GM19023 (cell line): Measurements from ENCODE around the gene ZDHHC15.
"Not testable (repeated sequence)": the region's sequence is repeated elsewhere in the genome, so short reads cannot be mapped to it uniquely, and the experiment has no call there.

Experiments
- ATAC-seq: cut with Tn5 transposase; IDR thresholded peaks from one replicate; pipeline ENCODE4 v1.9.1; 2021; ENCODE audit warnings: mild to moderate bottlenecking, moderate library complexity; ENCODE audit not compliant: unreplicated experiment

The ZDHHC15 gene

DNA sequence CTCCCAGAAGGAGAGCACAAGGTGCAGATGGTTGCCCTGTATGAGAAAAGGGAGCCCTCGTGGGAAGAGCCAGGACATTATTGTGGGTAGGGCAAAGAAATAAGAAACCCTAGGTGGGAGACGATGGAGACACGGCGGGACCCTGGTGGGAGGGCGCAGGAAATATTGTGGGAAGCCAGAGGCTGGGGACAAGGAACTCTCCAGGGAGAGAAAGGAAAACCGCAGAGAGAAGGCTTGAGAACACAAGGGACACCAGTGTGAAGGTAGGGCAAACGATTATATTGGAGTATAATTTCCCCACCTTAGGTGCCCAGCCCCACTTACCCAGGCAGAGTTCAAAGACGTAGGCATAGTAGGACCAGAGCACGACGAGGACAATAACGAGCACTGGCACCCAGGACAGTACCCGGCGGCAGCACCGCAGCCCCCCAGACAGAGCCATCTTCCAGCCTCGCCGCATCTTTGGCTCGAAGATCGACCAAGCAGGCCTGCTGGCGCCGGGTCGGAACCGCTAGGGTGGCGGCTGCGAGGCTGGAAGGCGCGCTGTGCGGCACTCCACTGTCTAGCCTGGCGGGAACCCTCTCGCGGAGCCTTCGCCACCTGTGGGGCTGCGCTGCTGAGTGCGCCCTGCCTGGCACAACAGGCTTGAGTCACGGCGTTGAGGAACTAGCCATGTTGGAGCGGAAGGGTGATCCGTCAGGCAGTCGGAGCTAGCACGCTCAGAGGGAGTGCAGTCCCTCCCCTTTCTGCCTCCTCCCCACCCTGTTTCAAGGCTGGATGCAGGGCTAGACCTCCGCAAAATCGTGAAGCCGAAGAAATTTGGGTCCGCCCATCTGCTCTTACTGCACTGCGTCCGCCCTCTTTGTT, at the start of gene ZDHHC15:
ZDHHC15 (minus strand) TSS at position 473 of the 867 bp plus-strand sequence; CDS start at position 460, 13 bp downstream.
- no peak for ATAC-seq

- ATAC-seq, result not testable (repeated sequence)
Measured at GRCh38 chrX:75560544-75560943, 37.7 kb upstream of the ZDHHC15 start.

DNA sequence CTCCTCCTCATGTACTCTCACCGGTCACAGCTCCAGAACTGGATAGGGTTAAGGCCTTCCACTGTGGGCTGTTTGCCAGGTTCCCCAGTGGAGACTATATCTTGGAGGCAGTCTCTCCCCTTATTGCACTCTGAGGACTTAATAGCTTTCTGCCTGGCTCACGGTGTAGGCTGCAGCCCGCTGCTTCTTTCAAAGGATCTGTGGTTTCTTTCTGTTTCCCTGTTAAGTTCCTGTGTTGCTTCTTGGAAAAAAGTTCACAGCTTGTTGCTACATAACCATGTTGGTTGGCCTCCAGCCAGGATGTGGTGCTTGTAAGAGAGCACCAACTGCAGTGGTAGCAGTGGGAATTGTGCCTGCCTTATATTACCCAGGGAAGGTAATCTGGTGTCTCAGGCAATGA, 24.9 kb upstream of the ZDHHC15 start:
- no peak for ATAC-seq

DNA sequence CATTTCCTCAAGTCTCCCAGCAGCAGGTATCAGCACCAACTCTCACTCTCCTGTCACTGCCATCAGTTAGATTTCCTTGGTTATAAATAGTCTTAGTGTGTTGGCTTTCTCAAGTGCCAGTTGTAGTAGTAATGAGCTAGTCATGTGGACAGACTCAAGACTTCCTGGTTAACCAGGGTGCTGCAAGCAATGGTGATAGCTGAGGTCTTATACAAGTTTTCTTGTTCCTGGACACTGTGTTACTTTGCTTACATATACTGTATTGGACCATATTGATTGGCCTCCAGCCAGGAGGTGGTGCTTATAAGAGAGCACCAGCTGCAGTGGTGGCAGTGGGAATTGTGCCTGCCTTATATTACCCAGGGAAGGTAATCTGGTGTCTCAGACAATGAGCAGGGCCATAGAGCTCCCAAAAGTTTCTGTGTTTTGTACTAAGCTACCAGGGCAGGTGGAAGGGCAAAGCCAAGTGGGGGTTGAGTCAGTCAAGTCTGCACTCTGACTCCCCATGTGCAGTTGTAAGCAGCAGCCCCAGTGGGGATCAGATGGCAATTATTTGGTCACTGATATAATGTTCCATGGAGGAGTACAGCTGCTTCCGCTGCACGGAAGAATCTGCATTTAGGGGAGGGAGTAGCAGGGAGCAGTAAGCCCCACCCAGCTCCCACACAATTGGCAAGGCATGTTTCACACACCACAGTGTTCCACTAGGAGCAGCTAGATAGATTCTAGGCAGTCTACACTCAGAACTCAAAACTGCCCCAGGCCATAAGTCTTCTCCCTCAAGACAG, 24.1 kb upstream of the ZDHHC15 start:
- no peak for ATAC-seq

- no peak for ATAC-seq
Measured at GRCh38 chrX:75544786-75545185, 21.9 kb upstream of the ZDHHC15 start.

DNA sequence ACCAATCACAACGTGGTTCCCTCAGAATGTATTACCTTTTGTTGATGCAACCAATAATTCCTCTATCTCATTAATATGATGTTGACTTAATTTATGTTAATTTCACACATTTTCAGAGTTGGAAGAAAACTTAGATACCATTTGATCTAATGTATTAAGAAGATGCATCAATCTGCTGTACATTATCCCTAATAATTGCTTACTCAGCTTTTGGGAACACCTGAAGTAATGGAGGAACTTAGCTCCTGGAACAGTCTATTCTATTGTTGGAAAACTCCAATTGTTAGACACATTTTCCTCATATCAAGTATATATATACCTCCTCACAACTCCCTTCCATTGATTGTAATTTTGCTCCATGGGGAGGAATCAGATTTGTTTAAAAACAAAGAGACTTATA, 38.9 kb downstream of the ZDHHC15 start:
- ATAC-seq, result no peak

GRCh38 chrX:75461780-75462179, 61.1 kb downstream of the ZDHHC15 start:
- not testable (repeated sequence) for ATAC-seq

- no peak for ATAC-seq
Measured at GRCh38 chrX:75421688-75422230, 101.1 kb downstream of the ZDHHC15 start.

DNA sequence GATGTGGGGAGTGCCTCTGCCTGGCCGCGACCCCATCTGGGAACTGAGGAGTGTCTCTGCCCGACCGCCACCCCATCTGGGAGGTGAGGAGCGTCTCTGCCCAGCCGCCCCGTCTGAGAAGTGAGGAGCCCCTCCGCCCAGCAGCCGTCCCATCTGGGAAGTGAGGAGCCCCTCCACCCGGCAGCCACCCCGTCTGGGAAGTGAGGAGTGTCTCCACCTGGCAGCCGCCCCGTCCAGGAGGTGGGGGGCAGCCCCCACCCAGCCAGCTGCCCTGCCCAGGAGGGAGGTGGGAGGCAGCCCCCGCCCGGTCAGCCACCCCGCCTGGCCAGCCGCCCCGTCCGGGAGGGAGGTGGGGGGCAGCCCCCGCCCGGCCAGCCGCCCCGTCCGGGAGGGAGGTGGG, 115.7 kb downstream of the ZDHHC15 start:
- not testable (repeated sequence) for ATAC-seq

GRCh38 chrX:75390470-75390869, 132.4 kb downstream of the ZDHHC15 start:
- no peak for ATAC-seq

GRCh38 chrX:75369721-75370120, 153.1 kb downstream of the ZDHHC15 start:
- no peak for ATAC-seq

DNA sequence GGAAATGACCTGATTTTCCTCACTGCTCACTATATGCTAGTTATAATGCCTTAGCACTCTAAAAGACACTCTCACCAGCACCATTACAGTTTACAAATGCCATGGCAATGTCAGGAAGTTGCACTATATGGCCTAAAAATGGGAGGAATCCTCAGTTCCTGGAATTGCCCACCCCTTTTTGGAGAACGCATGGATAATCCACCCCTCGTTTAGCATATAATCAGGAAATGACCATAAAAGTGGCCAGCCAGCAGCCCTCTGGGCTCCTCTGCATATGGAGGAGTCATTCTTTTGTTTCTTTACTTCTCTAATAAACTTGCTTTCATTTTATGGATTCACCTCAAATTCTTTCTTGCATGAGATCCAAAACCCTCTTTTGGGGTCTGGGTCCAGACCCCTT, 156.0 kb downstream of the ZDHHC15 start:
- ATAC-seq, result no peak

DNA sequence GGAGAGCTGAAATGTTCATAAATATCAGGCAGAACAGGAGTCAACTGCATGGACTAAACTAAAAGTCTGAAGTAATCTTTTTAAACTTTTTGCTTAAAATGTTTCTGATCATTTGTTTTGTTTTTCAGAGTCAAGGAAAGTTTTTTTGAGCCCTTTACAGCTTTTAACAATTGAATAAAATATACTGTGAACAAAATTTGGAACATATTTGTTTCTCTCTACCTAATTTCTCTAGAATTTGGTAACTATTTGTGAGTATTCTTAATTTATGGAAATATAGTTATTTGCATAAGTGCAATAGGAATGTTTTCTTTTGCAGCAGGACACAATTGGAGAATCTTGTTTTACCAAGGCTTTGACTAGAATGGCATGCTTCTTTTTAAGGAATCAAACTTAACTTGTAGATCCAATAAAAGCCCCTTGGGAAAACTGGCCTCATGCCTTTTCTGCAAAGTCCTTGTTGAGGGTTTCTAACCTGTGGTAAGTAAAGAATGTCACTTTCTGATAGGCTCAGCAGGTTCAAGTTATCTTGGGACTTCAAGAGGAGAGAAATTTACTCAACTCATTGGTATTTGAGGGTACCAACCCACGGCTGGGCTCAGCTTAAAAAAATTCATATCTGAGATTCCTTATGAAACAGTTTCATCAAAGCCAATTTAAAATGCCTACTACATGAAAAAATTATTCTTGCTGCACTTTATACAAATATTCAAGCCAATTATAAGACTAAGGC, 157.4 kb downstream of the ZDHHC15 start:
- no peak for ATAC-seq

- ATAC-seq, result no peak
Measured at GRCh38 chrX:75361788-75362187, 161.0 kb downstream of the ZDHHC15 start.

GRCh38 chrX:75348601-75349000, 174.2 kb downstream of the ZDHHC15 start:
- not testable (repeated sequence) for ATAC-seq

DNA sequence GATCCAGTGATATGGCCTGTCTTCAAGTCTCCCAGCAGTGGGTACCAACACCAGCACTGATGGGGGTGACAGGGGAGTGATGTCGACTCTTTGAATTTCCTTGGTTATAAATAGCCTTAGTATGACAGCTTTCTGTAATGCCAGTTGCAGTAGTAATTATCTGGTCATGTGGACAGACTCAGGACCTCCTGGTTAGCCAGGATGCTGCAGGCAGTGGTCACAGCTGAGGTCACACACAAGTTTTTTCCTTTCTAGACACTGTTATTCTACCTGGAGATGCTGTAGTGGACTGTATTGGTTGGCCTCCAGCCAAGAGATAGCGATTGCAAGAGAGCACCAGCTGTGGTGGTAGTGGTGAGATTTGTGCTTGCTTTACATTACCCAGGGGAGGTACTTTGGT, 185.3 kb downstream of the ZDHHC15 start:
- ATAC-seq, result no peak

GRCh38 chrX:75335127-75335458, 187.7 kb downstream of the ZDHHC15 start:
- ATAC-seq, result no peak

DNA sequence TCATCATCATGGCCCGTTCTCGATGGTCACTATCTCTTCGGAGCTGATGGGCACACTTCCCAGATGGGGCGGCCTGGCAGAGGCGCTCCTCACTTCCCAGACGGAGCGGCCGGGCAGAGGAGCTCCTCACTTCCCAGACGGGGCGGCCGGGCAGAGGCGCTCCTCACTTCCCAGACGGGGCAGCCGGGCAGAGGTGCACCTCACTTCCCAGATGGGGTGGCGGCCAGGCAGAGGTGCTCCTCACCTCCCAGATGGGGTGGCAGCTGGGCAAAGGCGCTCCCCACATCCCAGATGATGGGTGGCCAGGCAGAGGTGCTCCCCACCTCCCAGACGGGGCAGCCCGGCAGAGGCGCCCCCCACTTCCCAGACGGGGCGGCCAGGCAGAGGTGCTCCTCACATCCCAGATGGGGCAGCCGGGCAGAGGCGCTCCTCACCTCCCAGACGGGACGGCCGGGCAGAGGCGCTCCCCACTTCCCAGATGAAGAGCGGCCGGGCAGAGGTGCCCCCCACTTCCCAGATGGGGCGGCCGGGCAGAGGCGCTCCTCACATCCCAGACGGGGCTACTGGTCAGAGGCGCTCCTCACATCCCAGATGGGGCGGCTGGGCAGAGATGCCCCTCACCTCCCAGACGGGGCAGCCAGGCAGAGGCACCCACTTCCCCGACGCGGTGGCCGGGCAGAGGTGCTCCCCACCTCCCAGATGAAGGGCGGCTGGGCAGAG, 188.3 kb downstream of the ZDHHC15 start:
- not testable (repeated sequence) for ATAC-seq

GRCh38 chrX:75327607-75328006, 195.2 kb downstream of the ZDHHC15 start:
- no peak for ATAC-seq
